ENCODE data around the gene STAT2.
"Not testable (repeated sequence)": the region's sequence is repeated elsewhere in the genome, so short reads cannot be mapped to it uniquely, and the experiment has no call there.

Gene STAT2

DNA sequence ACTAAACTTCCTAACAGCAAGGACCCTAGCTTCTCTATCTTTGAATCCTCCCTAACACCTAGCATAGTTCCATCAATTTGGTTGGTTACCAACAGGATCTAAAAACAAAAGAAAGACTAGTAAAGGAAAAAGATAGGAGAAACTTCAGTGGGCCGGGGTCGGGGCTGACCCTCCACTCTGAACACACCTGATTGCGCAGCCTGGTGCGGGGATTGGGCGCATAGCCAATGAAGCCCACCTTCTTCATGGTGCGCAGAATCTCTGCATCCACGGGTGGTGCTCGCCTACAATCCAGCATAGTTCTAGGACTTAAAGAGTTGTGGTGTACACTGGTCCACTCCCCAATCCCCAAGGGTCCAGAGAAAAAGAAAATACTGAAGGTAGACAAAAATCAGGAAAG lies 33.8 kb downstream of the STAT2 start:
- no peak for DNase-seq

DNA sequence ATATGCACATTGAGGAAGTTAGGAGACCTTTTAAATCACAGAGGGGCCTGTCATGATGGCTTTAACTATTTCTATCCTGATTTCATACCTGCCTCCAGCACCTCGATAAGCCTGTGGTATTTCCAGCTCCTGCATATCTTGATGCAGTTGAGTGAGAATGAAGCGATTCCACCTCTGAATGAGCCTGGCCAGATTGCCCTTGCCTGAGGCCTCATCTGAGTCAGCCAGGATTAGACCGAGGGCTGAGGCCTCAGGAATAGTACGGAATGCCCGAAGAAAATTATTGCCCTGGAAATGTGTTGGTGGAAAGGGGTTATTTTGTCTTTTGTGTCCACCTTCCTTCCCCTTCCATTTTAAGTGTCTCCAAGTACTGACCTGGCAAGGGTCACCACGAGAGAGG lies 35.7 kb downstream of the STAT2 start:
- no peak for DNase-seq

DNA sequence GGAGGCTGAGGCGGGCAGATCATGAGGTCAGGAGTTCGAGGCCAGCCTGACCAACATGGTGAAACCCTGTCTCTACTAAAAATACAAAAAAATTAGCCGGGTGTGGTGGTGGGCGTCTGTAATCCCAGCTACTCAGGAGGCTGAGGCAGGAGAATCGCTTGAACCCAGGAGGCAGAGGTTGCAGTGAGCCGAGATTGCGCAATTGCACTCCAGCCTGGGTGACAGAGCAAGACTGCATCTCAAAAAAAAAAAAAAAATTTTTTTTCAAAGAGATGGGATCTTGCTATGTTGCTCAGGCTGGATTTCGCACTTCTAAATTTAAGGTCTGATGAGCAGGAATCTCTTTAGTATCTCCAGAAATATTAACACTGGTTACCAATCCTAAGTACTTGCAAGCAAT lies 38.3 kb downstream of the STAT2 start:
- not testable (repeated sequence) for DNase-seq

DNA sequence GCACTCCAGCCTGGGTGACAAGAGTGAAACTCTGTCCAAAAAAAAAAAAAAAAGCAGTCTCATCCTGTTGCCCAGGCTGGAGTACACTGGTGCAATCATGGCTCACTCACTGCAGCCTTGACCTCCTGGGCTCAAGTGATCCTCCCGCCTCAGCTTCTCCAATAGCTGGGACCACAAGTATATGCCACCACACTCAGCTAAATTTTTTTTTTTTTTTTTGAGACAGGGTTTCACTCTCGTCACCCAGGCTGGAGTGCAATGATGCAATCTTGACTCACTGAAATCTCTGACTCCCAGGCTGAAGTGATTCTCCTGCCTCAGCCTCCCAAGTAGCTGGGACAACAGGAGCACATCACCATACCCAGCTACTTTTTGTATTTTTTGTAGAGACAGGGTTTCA lies 38.9 kb downstream of the STAT2 start:
- DNase-seq: peak; percentile 48 to 54

DNA sequence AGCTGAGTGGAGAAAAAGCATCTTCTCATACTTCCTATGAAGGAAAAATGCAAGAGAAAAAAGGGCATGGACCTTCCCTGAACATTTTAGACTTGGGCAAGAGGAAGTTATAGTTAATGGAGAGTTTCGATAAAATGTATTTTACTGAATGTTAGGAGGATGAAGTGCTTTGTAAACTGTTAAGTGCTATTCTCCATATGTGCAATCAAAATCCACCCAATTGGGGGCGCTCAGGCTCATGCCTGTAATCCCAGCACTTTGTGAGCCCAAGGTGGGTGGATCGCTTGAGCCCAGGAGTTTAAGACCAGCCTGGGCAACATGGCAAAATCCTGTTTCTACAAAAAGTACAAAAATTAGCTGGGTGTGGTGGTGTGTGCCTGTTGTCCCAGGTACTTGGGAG lies 42.2 kb downstream of the STAT2 start:
- DNase-seq: no peak

DNA sequence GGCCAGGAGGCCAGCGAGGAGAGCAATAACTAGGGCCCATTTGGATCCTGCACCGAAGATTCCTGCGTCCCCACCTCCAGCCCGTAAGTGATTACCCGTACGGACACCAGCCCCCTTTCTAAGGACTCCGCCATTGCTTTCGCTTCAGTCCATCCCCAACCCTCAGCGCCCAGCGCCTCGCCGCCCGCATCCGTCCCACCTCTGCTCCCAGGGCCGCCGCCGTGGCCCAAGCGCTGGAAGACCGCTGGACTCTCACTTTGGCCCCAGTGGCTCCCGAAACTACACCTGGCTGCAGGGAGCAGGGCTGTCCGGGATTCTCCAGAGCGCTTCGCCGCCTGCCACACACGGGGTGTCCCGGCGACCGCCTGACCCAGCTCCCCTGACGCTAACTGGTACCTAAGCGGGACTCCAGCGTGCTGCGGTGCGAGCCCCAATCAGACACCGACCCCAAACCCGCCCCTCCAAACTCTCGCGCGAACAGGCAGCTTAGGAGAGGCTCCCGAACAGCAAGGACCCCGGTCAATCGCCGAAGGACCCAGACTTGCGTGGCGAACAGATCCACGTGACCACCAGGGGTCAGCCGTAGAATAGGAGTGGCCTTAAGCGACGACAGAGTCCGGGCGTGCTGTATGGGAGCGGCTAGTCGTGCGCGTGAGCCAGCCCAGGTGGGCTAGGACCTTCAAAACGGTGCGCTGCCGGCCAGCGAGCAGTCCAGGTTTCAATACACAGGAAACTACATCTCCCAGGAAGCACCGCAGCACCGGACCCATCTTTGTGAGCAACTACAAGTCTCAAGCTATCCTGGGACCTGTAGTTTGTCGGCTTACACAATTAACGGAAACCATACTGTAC lies 44.1 kb downstream of the STAT2 start, which contains the start of gene CNPY2:
CNPY2 (minus strand) TSS at position 367 of the 852 bp plus-strand sequence. CDS start 771 bp downstream, outside the sequence.
- DNase-seq: peak; percentile 94 to 96

DNA sequence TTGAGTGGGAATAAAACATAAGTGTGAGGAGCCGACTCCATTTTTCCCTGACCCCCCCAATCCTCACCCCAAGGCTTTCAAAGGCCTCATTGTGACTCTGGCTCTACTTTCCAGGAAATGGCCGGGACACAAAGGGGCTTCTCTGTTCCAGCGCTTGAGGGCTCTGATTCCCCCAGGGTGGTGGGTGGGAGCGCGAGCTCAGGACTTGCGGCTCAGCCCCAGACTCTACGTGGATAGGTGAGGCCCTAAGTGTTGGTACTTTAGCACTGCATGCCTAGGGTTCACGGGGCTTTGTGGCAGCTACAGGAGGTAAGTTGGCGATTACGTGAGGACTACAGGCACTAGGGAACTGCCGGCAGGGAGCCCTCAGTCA lies 44.7 kb downstream of the STAT2 start:
- DNase-seq: no peak

DNA sequence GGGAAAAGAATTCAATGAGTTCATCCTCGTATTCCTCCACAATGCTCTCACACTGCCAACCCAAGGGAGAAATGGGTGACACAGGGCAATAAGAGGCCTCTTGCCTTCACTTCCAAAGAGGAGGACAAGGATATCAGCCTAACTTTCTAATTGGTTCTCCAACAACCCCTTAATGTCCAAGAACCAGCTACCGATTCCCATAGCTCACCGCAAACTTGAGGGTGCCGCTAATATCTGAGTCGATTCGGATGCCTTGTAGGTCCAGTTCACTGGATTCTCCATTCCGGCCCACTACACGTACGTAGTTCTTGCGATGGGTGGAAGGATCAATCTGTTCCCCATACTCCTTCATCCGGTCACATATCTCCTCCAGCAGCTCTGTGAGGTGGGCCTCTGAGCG lies 48.9 kb downstream of the STAT2 start:
- no peak for DNase-seq

DNA sequence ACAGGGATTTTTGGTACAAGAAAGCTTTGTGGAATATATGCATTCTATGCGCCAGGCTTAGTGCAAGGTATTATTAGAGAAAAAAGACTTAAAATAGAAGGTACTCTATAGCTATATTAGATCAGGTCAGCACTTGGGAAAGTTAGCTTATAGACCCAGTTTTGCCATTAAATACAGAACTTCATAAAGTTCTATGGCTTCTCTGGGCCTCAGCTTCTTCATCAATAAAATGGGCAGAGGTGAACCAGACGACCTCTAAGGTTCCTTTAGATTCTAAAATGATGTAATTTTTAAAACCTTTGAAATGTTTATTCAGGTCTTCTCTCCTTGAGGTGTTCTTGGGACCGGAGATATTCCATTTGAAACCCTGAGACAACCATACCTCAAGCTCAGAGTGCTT lies 51.2 kb downstream of the STAT2 start:
- DNase-seq: no peak

DNA sequence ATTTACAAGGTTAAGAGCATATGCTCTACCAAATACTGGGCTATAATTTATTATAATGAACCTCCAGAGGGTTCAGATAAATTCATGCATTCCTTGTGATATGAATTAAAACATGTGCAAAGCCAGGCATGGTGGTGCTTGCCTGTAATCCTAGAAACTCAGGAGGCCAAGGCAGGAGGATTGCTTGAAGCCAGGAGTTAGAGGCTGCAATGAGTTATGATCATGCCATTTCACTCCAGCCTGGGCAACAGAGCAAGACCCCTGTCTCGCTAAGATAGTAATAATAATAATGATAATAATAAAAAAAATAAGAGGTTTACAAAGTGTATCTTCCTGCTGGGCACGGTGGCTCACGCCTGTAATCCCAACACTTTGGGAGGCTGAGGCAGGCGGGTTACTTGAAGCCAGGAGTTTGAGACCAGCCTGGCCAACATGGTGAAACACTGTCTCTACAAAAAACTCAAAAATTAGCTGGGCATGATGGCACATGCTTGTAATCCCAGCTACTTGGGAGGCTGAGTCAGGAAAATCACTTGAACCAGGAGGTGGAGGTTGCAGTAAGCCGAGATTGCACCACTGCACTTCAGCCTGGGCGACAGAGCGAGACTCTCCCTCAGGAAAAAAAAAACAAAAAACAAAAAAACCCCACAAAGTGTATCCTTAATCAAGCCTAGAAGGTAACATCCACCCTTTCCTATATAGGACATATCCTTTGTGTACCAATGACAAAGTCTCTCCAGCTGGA lies 52.5 kb downstream of the STAT2 start:
- DNase-seq: no peak

DNA sequence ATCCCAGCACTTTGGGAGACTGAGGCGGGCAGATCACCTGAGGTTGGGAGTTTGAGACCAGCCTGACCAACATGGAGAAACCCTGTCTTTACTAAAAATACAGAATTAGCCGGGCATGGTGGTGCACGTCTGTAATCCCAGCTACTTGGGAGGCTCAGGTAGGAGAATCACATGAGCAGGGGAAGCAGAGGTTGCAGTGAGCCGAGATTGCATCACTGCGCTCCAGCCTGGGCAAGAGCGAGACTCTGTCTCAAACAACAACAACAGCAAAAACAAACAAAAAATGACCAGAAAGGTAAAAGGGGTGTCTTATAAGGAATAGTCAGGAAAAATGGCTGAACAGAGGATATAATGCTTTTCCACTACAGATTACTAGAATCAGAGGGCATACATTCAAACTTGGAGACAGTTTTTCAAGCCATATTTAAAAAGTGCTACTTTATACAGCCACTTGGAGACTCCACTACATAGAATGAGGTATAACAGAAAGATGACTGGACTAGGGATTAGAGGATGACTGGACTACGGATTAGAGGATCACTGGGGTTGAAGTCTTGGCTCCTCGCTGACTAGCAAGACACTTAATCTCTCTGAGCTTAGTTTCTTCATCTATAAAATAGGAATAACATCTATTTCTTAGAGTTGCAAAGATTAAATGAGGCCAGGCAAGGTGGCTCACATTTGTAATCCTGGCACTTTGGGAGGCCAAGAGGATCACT lies 54.9 kb downstream of the STAT2 start:
- DNase-seq: no peak

DNA sequence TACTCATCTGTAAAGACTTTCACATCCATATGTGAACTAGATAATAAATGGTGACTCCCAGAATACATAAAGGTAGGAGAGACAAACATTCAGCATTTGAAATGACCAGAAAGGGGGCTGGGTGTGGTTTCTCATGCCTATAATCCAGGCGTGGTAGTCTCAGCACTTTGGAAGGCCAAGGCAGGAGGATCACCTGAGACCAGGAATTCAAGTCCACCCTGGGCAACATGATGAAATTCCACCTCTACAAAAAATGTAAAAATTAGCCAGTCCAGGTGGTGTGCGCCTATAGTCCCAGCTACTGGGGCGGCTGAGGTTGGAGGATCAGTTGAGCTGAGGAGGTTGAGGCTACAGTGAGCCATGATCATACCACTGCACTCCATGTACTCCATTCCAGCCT lies 55.6 kb downstream of the STAT2 start:
- DNase-seq: no peak

DNA sequence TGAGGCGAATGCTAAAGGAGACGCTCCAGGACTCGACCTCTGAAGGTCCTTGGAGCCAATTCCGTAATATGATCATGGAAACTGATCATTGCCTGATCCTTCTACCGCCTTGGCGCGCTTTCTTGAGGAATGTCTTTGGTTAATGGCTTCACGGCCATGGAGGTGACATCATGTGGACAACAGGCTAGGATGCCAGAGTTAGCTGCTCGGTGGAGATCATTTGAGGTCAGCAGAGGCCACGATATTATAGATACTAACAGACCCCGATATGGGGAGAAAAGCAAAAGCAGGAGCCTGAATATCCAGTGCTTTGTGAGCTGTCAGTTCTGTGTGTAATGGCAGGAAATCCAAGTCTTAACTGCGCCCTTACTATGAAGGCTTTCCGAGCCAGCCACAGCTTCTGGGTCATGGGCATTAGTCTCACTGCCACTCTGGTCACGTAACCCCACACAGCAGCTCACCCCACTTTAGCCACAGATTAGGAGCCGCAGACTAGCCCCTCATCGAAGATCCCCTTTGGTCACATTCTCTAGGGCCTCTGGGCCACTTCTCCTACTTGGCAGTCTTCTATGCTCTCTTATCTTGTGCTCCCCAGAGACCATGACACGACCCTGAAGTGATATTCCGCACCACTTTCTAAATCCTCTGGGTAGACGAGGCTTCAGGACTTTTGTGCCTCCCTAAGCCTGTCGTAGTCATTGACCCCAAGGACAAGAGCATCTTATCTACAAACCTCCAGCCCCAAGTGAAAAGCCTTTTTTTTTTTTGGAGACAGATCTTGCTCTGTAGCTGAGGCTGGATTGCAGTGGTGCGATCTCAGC lies 59.1 kb downstream of the STAT2 start:
- DNase-seq: no peak

DNA sequence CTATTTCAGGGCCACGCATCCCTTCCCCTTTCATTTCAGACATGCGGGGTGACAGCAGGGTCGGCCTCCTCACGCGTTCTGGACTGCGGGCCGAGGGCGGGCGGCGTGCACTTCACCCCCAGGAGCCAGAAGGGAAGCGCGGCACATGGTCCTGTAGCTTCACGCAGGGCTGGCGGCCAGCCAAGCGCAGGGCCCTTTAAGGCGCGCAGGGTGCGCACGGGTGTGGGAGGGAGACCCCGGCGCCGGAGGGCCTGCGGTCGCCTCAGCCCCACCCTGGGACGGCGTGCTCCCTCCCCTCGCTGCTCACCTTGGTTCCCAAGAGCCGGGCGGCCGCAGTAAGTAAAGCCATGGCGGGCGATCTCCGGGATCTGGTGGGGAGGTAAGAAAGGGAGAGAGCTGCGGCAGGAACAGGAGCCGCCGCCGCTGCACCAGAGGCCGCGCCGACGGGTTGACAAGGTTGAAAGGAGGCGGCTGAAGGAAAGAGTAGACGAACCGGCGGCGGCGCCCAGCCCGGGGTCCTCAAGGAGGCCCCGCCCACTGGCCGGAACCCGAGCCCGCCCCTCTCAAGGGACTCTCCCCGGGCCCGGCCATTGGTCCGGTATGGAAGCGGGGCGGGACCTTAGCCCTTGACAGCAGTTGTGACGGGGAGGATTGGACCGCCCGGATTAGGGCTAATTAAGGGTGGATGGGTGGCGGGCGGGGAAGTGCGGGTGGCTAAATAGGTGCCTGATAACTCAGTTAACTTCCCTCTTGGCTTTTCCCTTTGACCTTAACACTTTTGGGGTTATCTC lies 59.9 kb downstream of the STAT2 start, which contains the start of gene CS:
CS (minus strand) TSS at position 478 of the 791 bp plus-strand sequence; CDS start at position 349, 129 bp downstream.
- DNase-seq: peak; percentile 99

DNA sequence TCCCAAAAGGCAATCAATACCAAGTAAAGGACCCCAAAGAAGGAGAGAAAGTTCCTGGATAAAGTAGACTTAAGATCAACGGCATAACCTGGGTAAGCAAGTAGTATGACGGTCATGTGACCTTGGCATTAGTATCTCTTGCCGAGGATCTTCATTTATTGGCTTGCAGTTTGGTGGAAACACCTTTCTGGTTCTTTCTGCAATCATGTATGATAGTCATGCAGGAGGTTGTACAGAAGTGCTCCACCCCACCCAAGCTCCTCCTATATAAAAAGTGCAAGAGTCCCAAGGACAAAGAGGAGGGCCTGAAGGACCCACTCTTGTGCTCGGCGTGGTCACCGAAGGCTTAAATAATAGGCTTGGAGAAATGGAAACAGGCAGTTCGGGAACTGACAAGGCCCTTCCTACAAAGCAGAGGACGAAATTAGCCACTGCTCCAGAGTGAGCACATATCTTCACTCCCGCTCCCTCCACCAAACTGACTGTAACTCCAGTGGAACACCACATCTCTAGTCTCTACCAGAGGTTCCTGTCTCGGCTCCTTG lies 60.5 kb downstream of the STAT2 start:
- peak in 1 of 2 donors; percentile 32 for DNase-seq

DNA sequence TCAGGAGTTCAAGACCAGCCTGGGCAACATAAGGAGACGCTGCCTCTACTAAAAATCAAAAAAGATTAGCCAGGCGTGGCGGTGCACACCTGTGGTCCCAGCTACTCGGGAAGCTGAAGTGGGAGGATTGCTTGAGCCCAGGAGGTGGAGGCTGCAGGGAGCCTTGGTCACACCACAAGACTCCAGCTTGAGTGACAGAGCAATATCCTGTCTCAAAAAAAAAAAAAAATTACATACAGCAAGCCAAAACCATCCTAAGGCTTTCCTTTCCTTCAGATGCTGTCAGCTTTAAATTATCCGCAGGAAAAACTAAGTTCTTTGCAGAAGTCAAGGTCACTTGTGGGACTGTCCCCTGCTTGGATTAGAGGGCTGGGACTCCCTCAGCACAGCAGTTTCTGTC lies 61.1 kb downstream of the STAT2 start:
- DNase-seq: no peak

DNA sequence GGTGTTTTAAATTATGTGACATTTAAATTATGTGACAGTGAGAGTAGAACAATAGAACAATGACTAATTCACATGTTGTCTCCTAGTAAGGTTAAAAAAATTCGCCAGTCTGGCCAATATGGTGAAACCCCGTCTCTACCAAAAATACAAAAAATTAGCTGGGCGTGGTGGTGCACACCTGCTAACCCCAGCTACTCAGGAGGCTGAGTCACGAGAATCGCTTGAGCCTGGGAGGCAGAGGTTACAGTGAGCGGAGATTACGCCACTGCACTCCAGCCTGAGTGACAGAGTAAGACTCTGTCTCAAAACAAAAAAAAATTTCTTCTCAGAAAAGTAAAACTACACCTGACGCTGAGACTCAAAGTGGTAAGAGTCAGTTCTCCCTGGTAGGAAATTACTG lies 62.5 kb downstream of the STAT2 start:
- no peak for DNase-seq

DNA sequence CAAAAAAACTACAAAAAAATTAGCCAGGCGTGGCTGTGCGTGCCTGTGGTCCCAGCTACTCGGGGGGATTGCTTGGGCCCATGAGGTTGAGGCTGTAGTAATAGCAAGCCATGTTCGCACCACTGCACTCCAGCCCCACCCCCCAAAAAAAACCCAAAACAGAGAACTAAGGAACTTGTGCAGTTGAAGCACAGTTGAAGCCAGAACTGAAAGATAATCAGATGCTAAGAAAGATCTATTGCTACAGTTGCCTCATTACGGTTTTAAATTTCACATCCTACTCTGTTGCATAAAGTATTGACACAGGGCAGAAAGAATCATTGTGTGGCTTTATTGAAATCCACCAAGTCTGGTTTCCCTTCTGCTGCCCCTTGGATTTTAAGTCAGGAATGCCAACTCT lies 63.6 kb downstream of the STAT2 start:
- peak; percentile 21 to 70 for DNase-seq

DNA sequence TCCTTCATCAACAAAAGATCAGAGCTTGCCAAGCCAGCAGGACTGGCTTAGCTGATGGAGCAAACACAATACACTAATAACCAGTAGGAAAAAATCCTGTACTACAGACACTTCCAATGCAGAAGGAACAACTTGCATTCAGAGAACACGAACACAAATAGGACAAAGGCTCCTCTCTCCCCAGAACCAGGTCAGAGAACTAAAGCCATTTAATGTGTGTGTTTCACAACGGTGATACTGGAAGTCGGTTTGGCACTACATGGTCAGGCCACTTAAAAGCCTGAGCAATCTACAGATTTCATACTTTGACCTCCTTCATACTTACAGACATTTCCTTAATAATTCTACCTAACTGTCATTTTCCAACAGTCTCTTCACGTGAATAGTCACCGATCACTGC lies 66.1 kb downstream of the STAT2 start:
- DNase-seq: no peak
